GM12873 (cell line): ENCODE data around the gene WWOX.

Experiments
- CTCF ChIP-seq: IDR thresholded peaks from 2 replicates; pipeline ENCODE4 v1.5.1; 2012; ENCODE audit warnings: low read depth, mild to moderate bottlenecking, moderate library complexity, low read length, control low read depth; ENCODE audit not compliant: insufficient read depth; ENCODE audit errors: missing control alignments

The WWOX gene

GRCh38 chr16:78862022-78862421, 762.6 kb downstream of the WWOX start:
- no peak for TF ChIP-seq CTCF

- no peak for TF ChIP-seq CTCF
Observed at GRCh38 chr16:78866521-78866920, 767.1 kb downstream of the WWOX start.

GRCh38 chr16:78869492-78869891, 770.0 kb downstream of the WWOX start:
- no peak for TF ChIP-seq CTCF

GRCh38 chr16:78871241-78871640, 771.8 kb downstream of the WWOX start:
- TF ChIP-seq CTCF, result no peak

- no peak for TF ChIP-seq CTCF
Observed at GRCh38 chr16:78876671-78877070, 777.2 kb downstream of the WWOX start.

GRCh38 chr16:78877114-78877655, 777.7 kb downstream of the WWOX start:
- no peak for TF ChIP-seq CTCF

GRCh38 chr16:78878570-78878969, 779.1 kb downstream of the WWOX start:
- no peak for TF ChIP-seq CTCF

- no peak for TF ChIP-seq CTCF
Observed at GRCh38 chr16:78879011-78879410, 779.6 kb downstream of the WWOX start.
